ENCODE results near the gene CALHM5. TPM values are rescaled to one million over a fixed set of nuclear protein-coding genes. Genes with fewer than 3 reads are reported as not detected.

CALHM5 gene
- total and polyA plus RNA-seq, 2 of the 4 experiments (the other 2 are of a cell fraction), result 3.3 to 10.8 TPM

GRCh38 chr6:116542426-116542825 is 31.0 kb downstream of the CALHM5 start:
- Histone ChIP-seq H3K14ac (replicated peaks; ENCODE audit: low read depth, low read length) (no peak overlapping the region), H2BK15ac (ENCODE audit: low read depth, low read length) (no peak overlapping the region), H3K27ac (ENCODE audit: insufficient read depth, low read length) (no peak overlapping the region), H3K4me3 (ENCODE audit: insufficient read depth, low read depth, low read length) (no peak overlapping the region), H3K4me2 (ENCODE audit: low read depth, low read length) (no peak overlapping the region), H3K9me1 (ENCODE audit: insufficient read depth, low read length) (no peaks in the 10 kb centered on the region), H2AK5ac (ENCODE audit: low read depth, low read length) (no peak overlapping the region), H3K9me3 (ENCODE audit: control insufficient read depth, insufficient read depth, low read length) (no peaks in the 10 kb centered on the region), H2BK20ac (ENCODE audit: low read depth, low read length) (no peak overlapping the region), H2BK120ac (ENCODE audit: low read depth, low read length) (no peak overlapping the region), H4K20me1 (ENCODE audit: insufficient read depth, low read length) (no peaks in the 10 kb centered on the region), H3K4me1 (ENCODE audit: control insufficient read depth, insufficient read depth, low read length) (no peaks in the 10 kb centered on the region), H4K5ac (ENCODE audit: low read depth, low read length) (no peak overlapping the region), H3K36me3 (ENCODE audit: control insufficient read depth, insufficient read depth, low read length) (no peaks in the 10 kb centered on the region), H2AFZ (replicated peaks; ENCODE audit: low read length, poor library complexity) (no peak overlapping the region), H3K27me3 (ENCODE audit: control insufficient read depth, insufficient read depth, low read length) (no peaks in the 10 kb centered on the region), H3K18ac (ENCODE audit: low read depth, low read length) (no peak overlapping the region), H4K91ac (ENCODE audit: insufficient read depth, low read depth, low read length) (no peak overlapping the region), H3K23ac (ENCODE audit: low read depth, low read length) (no peak overlapping the region), H3K4ac (ENCODE audit: low read depth, low read length) (no peak overlapping the region), H3K9ac (ENCODE audit: low read depth, low read length) (no peak overlapping the region), H4K8ac (ENCODE audit: low read depth in 2 of 2, low read length in 2 of 2) (no peak overlapping the region), H2AK9ac (replicated peaks; ENCODE audit: low read depth, low read length, poor library complexity) (no peak overlapping the region), H3K56ac (ENCODE audit: extremely low read depth, insufficient read depth, low read length) (no peak overlapping the region), H2BK5ac (ENCODE audit: low read depth, low read length, poor library complexity, severe bottlenecking) (no peak overlapping the region), H3K79me1 (ENCODE audit: low read depth in 1 of 2, low read length in 2 of 2) (no peaks in the 10 kb centered on the region)
- TF ChIP-seq RAD21 (IDR thresholded peaks at IDR 0.05; ENCODE audit: low read length), result no peak
- TF ChIP-seq FOS (IDR thresholded peaks at IDR 0.05; ENCODE audit: low read depth, low read length), result no peak
- TF ChIP-seq SMC3 (IDR thresholded peaks at IDR 0.05; ENCODE audit: low read depth, low read length), result no peak
- TF ChIP-seq NFE2L2 (IDR thresholded peaks at IDR 0.05; ENCODE audit: low read depth, low read length), result no peak
- TF ChIP-seq MAFK (IDR thresholded peaks at IDR 0.05; ENCODE audit: low read depth, low read length), result no peak
- no peak for TF ChIP-seq MXI1 (IDR thresholded peaks at IDR 0.05; ENCODE audit: borderline replicate concordance, low read depth, low read length)
- no peak for TF ChIP-seq ELK1 (IDR thresholded peaks at IDR 0.05; ENCODE audit: borderline replicate concordance, low read depth, low read length)
- no peak for TF ChIP-seq USF2 (IDR thresholded peaks at IDR 0.05; ENCODE audit: low read depth, low read length)
- no peak for TF ChIP-seq RCOR1 (IDR thresholded peaks at IDR 0.05; ENCODE audit: insufficient replicate concordance, low read length)
- no peak for TF ChIP-seq CEBPB (IDR thresholded peaks at IDR 0.05; ENCODE audit: low read depth, low read length)
- no peak for TF ChIP-seq MAZ (IDR thresholded peaks at IDR 0.05; ENCODE audit: borderline replicate concordance, low read depth, low read length)
- TF ChIP-seq CHD1 (IDR thresholded peaks at IDR 0.05; ENCODE audit: low read depth, low read length), result no peak
- TF ChIP-seq POLR2A (IDR thresholded peaks at IDR 0.05; ENCODE audit: low read depth, low read length), result no peak
- dilution Hi-C loops (cut with HindIII; ENCODE audit: low sequenced_read_pairs, unreplicated experiment) (no loop called here), intact Hi-C loops (cut with micrococcal nuclease) (no loop called here), in situ Hi-C loops (cut with MboI; ENCODE audit: low sequenced_read_pairs) (no loop called here)
- ATAC-seq (ENCODE audit: low read depth) (no peak), DNase-seq (no peak)
- POLR2A ChIA-PET (ENCODE audit: unreplicated experiment), result no interaction called here
- CTCF ChIA-PET, result interaction anchor here (0.8 to 1.9 kb wide), 3 partner anchors 11 to 255 kb away, joined by 4 to 9 read pairs (median 5); partner anchors contain the start of gene CALHM4
- no TSS peak for BruUV-seq (replicated peaks)
